Thoracic aorta (tissue), 2 donors: Measurements from ENCODE around the gene ARNT2. TPM values are rescaled to one million over a fixed set of nuclear protein-coding genes. Genes with fewer than 3 reads are reported as not detected.

ENCODE experiments used
- ATAC-seq: fragments of 150-250 bp; one replicate; pipeline ENCODE4 v1.8.0; 2017; ENCODE audit warnings: low read depth; ENCODE audit not compliant: insufficient number of reproducible peaks, low FRiP score
- DNase-seq: peaks from one replicate; pipeline ENCODE4 v3.0.0-alpha.2; 2020; ENCODE audit warnings: low spot score
- H3K27ac ChIP-seq, 2 donors: fragments of 200-600 bp; sonication (generic); 1 replicate in 1 of 2; 2 replicates in 1 of 2; pipeline ENCODE4 v1.5.1; 2016; ENCODE audit warnings: mild to moderate bottlenecking in 2 of 2, moderate library complexity in 2 of 2
- H3K27me3 ChIP-seq: fragments of 200-600 bp; sonication (generic); replicated peaks from 2 replicates; pipeline ENCODE4 v1.6.0; 2016; ENCODE audit warnings: mild to moderate bottlenecking; ENCODE audit not compliant: insufficient read depth
- H3K36me3 ChIP-seq: fragments of 200-600 bp; sonication (generic); one replicate; pipeline ENCODE4 v1.5.1; 2016
- H3K4me1 ChIP-seq, 2 donors: fragments of 200-600 bp; sonication (generic); 1 replicate in 1 of 2; 2 replicates in 1 of 2; pipeline versions ENCODE4 v1.5.1 to v1.6.0; 2016; ENCODE audit warnings: low read depth in 2 of 2, mild to moderate bottlenecking in 1 of 2; ENCODE audit not compliant: control insufficient read depth in 1 of 2
- H3K4me3 ChIP-seq: fragments of 200-600 bp; sonication (generic); 2 replicates; pipeline ENCODE4 v1.5.1; 2016; ENCODE audit warnings: mild to moderate bottlenecking
- H3K9me3 ChIP-seq: fragments of 200-600 bp; sonication (generic); 2 replicates; pipeline ENCODE4 v1.5.1; 2016
- CTCF ChIP-seq: fragments of 200-600 bp; sonication (generic); IDR thresholded peaks from one replicate; pipeline ENCODE4 v1.5.1; 2019; ENCODE audit warnings: antibody characterized with exemption
- total RNA-seq, 2 donors: library from RNA; depleted of rRNA; stranded (reverse); fragments of >200 nt; gene quantifications; one replicate each; pipeline versions ENCODE4 v1.1.0 to v1.2.3, GENCODE V29; 2016

Gene ARNT2
- total RNA-seq, 2 donors from 2014 or later, result 5.8 to 22.9 TPM

- Histone ChIP-seq H3K4me1 (peaks cover 0 to 3% of the 10 kb centered on the region in 2 donors), H3K36me3 (no peaks in the 10 kb centered on the region), H3K9me3 (no peaks in the 10 kb centered on the region), H3K27ac (no peak overlapping the region), H3K4me3 (no peak overlapping the region), H3K27me3 (no peaks in the 10 kb centered on the region)
- DNase-seq (no peak), ATAC-seq (no peak)
- TF ChIP-seq CTCF, result no peak
Measured at GRCh38 chr15:80570553-80570952, 166.4 kb downstream of the ARNT2 start.

GRCh38 chr15:80572337-80572736 is 168.2 kb downstream of the ARNT2 start:
- Histone ChIP-seq H3K9me3 (no peaks in the 10 kb centered on the region), H3K27me3 (no peaks in the 10 kb centered on the region), H3K4me1 (peaks cover 0 to 3% of the 10 kb centered on the region in 2 donors), H3K4me3 (no peak overlapping the region), H3K36me3 (no peaks in the 10 kb centered on the region), H3K27ac (no peak overlapping the region)
- ATAC-seq (no peak), DNase-seq (no peak)
- no peak for TF ChIP-seq CTCF

- no peak for TF ChIP-seq CTCF
- no peak overlapping the region for H3K27ac ChIP-seq
- peaks cover 2% of the 10 kb centered on the region for H3K36me3 ChIP-seq
- DNase-seq, result no peak
- no peaks in the 10 kb centered on the region for H3K9me3 ChIP-seq
- no peaks in the 10 kb centered on the region for H3K4me1 ChIP-seq
- H3K4me3 ChIP-seq, result no peak overlapping the region
- H3K27me3 ChIP-seq, result no peaks in the 10 kb centered on the region
- ATAC-seq, result no peak
Measured at GRCh38 chr15:80573606-80574005, 169.4 kb downstream of the ARNT2 start.

GRCh38 chr15:80574590-80574989 is 170.4 kb downstream of the ARNT2 start:
- ATAC-seq, result no peak
- Histone ChIP-seq H3K4me3 (no peak overlapping the region), H3K27ac (no peak overlapping the region), H3K4me1 (no peaks in the 10 kb centered on the region), H3K36me3 (peaks cover 2% of the 10 kb centered on the region), H3K27me3 (no peaks in the 10 kb centered on the region), H3K9me3 (no peaks in the 10 kb centered on the region)
- DNase-seq, result no peak
- no peak for TF ChIP-seq CTCF

GRCh38 chr15:80576519-80577090 is 172.4 kb downstream of the ARNT2 start:
- no peak overlapping the region for H3K27ac ChIP-seq
- H3K27me3 ChIP-seq, result no peaks in the 10 kb centered on the region
- H3K36me3 ChIP-seq, result peaks cover 7% of the 10 kb centered on the region
- H3K4me1 ChIP-seq, result no peaks in the 10 kb centered on the region
- no peak for ATAC-seq
- no peak for DNase-seq
- H3K4me3 ChIP-seq, result no peak overlapping the region
- TF ChIP-seq CTCF, result no peak
- H3K9me3 ChIP-seq, result no peaks in the 10 kb centered on the region
